HG03196 (cell line): Measurements from ENCODE around the gene FUT1.
"Not testable (repeated sequence)": the region's sequence is repeated elsewhere in the genome, so short reads cannot be mapped to it uniquely, and the experiment has no call there.

Experiments
- ATAC-seq: cut with Tn5 transposase; IDR thresholded peaks from one replicate; pipeline ENCODE4 v1.9.1; 2021; ENCODE audit not compliant: unreplicated experiment

Gene FUT1

DNA sequence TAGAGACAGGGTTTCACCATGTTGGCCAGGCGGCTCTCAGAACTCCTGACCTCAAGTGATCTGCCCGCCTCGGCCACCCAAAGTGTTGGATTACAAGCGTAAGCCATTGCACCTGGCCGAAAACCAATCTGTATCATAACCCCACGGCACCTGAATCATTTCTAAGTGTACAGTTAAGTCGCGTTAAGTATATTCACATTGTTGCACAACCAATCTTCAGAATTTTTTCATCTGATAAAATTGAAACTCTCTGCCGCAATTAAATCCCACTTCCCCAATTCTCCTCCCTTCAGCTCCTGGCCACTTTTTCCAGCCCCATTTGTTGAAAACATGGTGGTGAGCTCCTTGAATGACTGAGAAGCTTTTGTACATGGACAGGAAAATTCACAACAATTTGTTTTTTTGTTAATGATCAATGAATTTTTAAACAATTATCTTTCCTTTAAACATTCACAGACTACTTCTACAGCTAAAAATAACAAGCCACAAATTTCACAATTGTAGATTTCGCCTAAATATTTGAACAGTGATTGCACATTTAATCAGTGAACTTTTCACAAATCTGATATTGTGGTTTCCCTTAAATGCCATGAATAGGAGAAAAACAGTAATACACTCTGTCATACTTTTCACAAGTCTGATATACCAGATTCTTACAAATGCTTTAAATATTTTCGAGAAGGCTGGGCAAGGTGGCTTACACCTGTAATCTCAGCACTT is 16.7 kb upstream of the FUT1 start:
- ATAC-seq: no peak

DNA sequence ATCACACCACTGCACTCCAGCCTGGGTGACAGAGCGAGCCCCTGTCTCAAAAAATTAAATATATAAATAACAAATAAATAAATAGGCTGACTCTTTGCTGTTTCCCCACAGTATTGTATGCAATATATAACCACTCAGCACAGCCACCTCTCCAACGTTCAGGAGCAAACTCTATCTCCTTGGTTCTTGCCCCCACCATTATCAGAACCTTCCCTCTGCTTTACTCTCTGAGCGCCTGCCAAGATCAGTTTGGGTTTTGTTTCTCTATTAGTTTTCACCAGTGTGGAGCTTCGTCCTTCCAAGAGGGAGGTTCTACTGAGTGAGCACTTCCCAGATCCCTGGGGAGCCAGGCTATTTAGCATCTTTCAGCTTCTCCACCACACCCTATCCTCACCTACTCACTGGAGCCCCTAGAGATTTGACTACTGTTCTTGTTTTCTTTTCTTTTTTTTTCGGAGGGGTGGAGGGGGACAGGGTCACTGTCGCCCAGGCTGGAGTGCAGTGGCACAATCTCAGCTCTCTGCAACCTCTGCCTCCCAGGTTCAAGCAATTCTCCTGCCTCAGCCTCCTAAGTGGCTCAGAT is 15.8 kb upstream of the FUT1 start:
- ATAC-seq: not testable (repeated sequence)

DNA sequence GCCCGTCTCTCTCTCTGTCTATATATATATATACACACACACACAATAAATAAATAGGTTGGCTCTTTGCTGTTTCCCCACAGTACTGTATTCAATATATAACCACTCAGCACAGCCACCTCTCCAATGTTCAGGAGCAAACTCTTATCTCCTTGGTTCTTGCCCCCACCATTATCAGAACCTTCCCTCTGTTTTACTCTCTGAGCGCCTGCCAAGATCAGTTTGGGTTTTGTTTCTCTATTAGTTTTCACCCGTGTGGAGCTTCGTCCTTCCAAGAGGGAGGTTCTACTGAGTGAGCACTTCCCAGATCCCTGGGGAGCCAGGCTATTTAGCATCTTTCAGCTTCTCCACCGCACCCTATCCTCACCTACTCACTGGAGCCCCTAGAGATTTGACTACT is 13.4 kb upstream of the FUT1 start:
- not testable (repeated sequence) for ATAC-seq

DNA sequence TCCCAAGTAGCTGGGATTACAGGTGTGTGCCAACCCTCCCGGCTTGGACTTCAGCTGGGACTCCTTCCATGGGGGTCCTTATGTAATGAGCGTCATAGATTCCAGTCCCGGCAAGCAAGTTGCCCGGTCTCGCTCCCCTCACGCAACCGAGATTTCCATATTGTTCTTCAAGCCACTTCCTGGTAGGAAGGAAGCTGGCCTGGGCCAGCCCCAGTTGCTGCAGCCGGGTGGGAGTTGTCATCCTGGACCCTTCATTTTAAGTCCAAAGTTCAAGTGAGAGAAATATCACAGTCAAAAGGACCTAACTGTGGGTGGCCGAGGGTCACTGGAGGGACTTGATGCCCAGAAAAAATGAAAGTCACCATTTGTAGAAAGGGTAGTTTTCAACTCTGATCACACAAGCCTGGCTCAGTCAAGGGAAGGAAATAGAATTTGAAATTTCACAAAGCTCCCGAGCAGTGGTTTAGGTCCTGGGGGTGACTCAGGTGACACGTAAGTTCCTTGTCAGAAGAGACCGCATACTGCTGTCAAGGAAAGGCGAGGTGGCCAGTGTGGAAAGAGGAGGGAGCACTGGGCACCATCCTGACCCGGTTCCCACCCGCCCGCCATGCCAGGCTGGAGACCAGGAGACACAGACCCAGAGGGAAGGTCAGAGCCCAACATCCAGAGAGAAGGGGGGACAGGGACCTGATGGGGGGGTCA is 8.2 kb upstream of the FUT1 start:
- no peak for ATAC-seq

DNA sequence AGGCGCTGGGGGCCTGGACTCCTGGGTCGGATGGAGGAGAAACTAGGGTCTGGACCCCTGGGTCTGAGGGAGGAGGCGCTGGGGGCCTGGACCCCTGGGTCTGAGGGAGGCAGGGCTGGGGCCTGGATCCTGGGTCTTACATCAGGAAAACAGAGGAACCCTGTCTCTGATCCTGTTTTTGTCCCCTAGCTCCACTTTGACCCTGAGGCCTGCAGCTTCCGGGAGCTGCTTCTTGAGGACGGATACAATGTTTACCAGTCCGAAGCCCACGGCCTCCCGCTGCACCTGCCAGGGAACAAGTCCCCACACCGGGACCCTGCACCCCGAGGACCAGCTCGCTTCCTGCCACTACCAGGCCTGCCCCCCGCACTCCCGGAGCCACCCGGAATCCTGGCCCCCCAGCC is 5.3 kb upstream of the FUT1 start:
- ATAC-seq: no peak

DNA sequence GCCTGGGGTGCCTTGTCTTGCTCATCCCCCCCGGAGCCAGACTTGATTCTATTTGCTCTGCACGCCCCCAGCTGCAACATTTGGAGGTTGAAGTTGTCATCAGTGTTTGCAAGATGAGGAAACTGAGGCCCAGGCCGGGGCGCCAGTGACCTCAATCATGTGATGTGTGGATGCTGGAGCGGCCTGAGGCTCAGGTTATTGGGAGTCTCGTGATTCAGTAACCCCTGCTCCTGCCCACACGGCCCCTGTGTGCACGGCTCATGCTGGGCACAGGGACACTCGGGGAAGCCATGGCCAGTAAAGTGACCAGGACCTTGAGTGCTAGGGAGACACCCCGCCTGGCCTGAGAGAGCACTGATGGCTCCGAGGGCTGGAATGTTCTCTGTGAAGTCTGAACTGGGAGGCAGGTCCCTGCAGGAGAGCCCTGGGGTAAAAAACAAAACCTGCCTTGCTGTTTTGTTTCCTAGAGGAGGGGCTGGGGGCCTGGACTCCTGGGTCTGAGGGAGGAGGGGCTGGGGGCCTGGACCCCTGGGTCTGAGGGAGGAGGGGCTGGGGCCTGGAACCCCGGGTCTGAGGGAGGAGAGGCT is 4.7 kb upstream of the FUT1 start:
- no peak for ATAC-seq

- ATAC-seq: no peak
Observed at GRCh38 chr19:48756686-48757085, 4.2 kb upstream of the FUT1 start.

GRCh38 chr19:48756212-48756611 is 3.8 kb upstream of the FUT1 start:
- ATAC-seq: no peak

DNA sequence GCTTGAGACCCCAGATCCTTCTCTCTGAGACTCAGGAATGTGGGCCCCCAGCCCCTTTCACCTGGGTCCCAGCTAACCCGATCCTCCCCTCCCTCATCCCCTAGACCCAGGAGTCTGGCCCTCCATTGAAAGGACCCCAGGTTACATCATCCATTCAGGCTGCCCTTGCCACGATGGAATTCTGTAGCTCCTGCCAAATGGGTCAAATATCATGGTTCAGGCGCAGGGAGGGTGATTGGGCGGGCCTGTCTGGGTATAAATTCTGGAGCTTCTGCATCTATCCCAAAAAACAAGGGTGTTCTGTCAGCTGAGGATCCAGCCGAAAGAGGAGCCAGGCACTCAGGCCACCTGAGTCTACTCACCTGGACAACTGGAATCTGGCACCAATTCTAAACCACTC is 3.3 kb upstream of the FUT1 start:
- no peak for ATAC-seq

GRCh38 chr19:48755084-48755641 is 2.7 kb upstream of the FUT1 start, which contains the start of gene FGF21:
FGF21 (plus strand) TSS chr19:48755524; CDS start chr19:48756237, 713 bp downstream.
- no peak for ATAC-seq

DNA sequence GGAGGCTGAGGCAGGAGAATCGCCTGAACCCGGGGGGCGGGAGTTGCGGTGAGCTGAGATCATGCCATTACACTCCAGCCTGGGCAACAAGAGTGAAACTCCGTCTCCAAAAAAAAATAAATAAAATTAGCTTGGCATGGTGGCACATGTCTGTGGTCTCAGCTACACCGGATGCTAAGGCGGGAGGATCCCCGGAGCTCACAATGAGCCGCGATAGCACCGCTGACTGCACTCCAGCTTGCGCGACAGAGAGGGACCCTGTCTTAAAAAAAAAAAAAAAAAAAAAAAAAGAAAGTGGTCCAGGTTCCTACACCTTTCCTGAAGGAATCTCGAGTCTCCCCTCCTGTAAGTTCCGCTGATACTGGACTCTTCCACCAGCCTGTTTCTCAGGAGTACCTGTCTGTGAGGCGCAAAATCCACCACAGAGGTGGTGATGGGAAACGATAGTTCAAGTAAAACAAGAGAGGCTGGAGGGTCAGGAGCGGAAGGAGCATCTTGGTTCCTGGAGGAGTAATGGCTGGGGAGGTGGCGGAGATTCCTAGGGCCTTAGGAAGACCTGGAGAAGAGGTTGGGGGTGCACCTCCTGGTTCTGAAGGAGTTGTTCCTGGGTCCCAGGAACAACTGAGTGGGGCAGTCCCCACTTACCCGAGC is 471 bp downstream of the FUT1 start:
- no peak for ATAC-seq

GRCh38 chr19:48750771-48751504 is 1.5 kb downstream of the FUT1 start:
- ATAC-seq: no peak

DNA sequence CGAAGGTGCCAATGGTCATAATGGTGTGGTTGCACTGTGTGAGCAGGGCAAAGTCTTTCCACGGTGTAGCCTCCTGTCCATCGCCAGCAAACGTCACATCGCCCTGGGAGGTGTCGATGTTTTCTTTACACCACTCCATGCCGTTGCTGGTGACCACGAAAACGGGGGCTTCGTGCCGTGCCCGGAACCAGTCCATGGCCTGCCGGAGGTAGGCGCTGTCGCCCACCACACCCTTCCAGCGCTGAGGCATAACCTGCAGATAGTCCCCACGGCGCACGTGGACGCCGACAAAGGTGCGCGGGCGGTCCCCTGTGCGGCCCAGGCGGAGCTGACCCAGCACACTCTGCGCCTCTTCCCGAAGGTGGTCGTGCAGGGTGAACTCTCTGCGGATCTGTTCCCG is 2.1 kb downstream of the FUT1 start:
- no peak for ATAC-seq

GRCh38 chr19:48749571-48750198 is 2.8 kb downstream of the FUT1 start:
- no peak for ATAC-seq

GRCh38 chr19:48746738-48747575 is 5.5 kb downstream of the FUT1 start, which contains the start of gene IZUMO1:
IZUMO1 (minus strand) TSS chr19:48746909; CDS start chr19:48745859, 1,050 bp downstream.
- ATAC-seq: no peak

DNA sequence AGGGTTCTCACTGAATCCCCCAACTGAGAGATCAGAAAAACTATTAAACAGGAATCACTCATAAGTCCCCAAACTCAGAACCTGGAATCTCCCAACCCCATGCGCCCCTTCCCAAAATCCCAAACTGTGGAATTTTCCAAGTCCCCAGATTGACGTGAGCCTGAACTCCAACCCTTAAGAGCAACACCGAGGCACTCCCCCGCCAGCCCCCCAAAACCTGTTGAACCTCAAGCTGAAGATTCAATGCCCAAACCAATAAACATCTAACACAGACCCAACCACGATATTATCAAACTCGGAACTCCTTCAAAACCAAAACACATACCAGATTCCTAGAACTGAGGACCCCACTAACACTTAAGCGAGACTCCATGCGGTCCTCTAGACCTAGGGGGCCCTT is 6.3 kb downstream of the FUT1 start:
- no peak for ATAC-seq

GRCh38 chr19:48745208-48745995 is 7.0 kb downstream of the FUT1 start:
- no peak for ATAC-seq

- ATAC-seq: no peak
Observed at GRCh38 chr19:48742096-48742495, 10.3 kb downstream of the FUT1 start.
